Stimulated activated CD4-positive, alpha-beta T cell treated with anti-CD3 and anti-CD28 coated beads, Interleukin-4, amount 100 ng/mL, for 48 hours (primary cell): ENCODE measurements around the gene TMEM223.
"Not testable (repeated sequence)": the region's sequence is repeated elsewhere in the genome, so short reads cannot be mapped to it uniquely, and the experiment has no call there.

Source experiments
- DNase-seq, 2 donors: peaks; one replicate each; pipeline ENCODE4 v3.0.0-alpha.2; 2020; ENCODE audit warnings: low read depth in 2 of 2

TMEM223 gene, protein sequence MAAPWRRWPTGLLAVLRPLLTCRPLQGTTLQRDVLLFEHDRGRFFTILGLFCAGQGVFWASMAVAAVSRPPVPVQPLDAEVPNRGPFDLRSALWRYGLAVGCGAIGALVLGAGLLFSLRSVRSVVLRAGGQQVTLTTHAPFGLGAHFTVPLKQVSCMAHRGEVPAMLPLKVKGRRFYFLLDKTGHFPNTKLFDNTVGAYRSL

DNA sequence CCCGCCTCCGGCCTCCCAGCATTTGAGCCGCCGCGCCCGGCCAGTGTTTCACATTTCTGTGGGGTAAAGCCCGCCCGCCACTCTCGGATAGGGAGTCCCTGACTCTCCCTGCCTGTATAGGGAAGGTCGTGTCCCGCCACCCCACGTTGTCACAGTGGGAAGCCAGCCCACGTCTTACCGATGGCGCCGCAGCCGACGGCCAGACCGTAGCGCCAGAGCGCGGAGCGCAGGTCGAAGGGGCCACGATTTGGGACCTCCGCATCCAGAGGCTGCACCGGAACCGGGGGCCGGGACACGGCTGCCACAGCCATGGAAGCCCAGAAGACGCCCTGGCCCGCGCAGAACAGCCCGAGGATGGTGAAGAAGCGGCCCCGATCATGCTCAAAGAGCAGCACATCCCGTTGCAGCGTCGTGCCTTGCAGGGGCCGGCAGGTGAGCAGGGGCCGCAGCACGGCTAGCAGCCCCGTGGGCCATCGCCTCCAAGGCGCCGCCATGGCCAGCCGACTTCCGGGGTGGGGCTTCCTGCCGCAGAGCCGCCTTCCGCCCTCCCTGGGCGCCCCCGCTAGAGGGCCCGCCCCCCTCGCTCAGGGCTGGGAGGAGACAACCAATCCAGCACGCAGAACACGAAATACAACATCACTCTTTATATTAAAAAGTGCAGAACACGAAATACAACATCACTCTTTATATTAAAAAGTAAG is at the start of gene TMEM223:
Gene TMEM223, minus strand, starts transcription at position 506 of the 701 bp plus-strand sequence. Its CDS starts 12 bp downstream, at position 494.
- DNase-seq: peak; percentile 86 to 90

DNA sequence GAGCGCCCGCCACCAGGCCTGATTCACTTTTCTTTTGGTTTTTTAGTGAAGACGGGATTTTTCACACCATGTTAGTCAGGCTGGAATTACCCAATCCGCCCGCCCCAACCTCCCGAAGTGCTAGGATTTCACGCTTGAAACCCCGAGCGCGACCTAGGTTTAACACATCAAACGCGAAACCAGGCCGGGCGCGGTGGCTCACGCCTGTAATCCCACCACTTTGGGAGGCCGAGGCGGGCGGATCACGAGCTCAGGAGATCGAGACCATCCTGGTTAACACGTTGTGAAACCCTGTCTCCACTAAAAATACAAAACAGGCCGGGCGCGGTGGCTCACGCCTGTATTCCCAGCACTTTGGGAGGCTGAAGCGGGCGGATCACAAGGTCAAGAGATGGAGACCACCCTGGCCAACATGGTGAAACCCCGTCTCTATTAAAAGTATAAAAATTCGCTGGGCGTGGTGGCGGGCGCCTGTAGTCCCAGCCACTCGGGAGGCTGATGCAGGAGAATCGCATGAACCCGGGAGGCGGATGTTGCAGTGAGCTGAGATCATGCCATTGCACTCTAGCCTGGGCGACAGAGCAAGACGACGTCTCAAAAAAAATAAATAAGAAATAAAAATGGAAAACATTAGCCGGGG is 49.0 kb upstream of the TMEM223 start:
- peak; percentile 78 to 85 for DNase-seq

DNA sequence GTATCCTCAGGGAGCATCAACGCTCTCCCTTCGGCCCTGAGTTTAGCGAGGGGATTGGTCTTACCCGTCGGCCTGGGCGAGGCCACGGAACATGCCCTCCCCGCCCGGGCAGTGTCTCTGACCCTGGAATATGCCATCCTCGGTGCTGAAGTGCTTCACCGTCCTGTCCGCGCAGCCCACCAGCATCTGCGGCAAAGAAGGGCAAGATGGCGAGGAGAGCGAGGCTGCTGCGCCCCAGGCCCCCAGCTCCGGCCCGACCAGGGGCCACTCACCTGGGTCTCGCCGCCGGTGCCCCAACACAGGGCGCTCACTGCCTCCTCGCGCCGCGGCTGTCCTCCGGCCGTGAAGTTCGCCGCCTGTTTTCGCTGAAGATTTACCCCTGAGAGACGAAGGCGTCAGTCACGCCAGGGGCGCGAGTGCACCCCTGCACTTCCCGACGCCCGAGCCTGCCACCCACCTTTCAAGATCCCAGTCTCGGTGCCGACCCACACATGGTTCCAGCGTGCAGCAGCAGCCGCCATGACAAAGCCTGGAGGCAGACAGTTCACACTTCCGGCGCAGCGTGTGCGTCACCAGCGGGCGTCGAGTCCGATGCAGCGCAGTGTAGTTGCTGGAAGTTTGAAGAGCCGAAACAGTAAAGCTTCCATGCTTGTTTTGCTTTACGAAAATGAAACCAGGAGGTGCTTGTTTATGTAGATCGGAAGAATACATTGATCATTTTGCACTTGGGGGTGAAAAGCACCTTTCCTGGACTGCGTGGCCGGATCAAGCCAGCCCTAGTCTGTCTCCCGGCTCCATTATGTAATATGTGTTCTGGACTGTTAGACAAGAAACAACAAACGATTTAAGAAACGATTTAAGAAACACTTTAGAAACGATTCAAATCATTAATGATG is 47.5 kb upstream of the TMEM223 start, which contains the start of gene WDR74:
Gene WDR74, minus strand, starts transcription at position 541 of the 896 bp plus-strand sequence. Its CDS starts 20 bp downstream, at position 521.
- DNase-seq: peak; percentile 85 to 86

DNA sequence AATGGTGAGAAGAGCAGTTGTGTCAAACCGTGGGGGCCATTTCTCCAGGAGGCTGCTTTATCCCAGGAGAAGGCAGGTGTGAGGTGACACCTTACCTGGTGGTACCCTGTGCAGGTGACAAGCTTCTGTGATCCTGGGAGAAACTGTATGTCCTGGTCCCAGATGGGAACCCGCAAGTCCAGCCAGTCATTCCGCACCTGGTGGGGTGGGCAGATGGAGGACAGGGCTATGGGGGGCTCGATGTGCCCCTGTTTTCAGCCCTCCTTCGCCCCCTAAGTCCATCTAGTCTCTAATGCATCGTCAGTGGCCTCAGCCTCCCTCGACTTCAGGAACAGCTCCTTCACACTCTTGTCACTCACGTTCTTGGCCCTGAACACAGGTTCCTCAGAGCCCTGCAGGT is 43.5 kb upstream of the TMEM223 start:
- DNase-seq: no peak

DNA sequence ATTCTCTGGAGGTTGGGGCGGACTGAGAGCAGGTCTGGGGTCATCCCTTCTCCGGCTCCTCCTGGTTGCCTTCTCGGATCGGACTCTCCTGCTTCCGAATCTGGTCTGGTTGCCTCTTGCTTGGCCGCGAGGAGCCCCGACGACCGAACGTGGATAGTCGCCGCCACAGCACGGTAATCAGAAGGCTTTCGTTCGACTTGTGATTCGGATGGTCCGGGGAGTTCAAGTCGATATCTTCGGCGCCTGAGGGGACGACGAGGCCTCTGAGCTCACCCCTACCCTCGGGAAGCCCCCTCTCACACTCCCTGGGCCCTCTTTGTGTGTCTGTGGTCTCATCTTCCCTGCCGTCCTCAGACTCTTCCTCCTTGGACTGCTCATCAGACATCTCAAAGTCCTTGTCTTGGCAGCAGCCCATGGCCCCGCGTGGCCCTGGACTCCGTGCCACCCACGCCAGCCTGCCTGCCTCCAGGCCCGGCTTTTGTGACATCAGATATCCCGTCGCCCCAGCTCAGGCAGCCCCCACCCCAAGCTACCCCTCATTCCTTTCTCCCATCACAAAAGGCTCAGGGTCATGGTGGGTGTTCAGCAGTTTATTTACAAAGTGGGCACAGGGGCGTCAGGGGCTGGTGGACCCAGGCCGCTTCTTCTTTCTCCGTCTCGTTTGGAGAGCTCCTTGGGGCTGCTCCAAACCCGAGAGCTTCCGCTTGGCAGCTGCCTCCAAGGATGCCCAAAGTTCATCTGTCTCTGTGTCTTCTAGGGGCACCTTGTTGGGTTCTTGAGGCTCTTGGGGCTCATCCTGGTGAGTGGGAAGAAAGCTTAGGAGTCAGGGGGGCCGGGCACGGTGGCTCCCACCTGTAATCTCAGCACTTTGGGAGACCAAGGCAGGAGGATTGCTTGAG is 40.8 kb upstream of the TMEM223 start, which contains the start of gene TEX54:
Gene TEX54, minus strand, starts transcription at position 506 of the 899 bp plus-strand sequence.
- no peak for DNase-seq

DNA sequence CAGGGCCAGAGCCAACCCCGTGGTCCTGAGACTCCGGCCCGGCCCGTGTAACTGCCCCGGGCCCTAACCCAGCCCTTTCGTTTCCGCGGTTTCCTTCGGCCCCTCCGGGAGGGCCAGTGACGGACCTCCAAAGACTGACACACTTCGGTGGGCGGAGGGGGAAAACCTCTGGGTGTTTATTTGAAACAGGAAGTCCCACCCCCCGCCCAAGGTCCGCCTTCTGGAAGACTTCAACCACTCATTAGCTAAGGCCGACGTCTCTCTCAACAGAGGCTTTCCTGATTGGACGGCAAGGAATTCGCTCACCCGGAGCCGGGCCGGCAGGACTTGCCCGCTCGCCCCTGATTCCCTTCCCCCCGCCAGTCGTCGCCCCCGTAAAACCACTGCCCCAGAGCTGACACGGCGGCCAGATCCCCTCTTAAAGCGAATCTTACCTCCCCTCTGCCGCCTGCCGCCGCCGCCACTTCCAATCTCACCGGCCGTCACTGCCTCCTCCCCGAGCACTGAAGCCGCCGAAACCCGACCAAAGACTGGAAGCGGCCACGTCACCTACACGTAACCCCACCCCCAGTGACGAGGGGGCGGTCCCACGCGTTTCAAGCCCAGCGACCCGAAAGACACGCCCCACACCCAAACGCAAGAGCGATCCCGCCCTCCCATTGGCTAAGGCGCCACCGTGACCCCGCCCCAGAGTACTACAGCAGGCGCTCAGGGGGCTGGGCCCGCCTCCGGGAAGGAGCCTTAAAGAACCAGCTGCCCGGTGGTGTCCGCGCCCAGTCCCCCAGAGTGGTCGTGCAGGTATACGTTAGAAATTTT is 39.9 kb upstream of the TMEM223 start, which contains the start of gene STX5:
Gene STX5, minus strand, starts transcription at position 532 of the 816 bp plus-strand sequence. CDS start 808 bp downstream, outside the sequence.
- peak; percentile 99 for DNase-seq

DNA sequence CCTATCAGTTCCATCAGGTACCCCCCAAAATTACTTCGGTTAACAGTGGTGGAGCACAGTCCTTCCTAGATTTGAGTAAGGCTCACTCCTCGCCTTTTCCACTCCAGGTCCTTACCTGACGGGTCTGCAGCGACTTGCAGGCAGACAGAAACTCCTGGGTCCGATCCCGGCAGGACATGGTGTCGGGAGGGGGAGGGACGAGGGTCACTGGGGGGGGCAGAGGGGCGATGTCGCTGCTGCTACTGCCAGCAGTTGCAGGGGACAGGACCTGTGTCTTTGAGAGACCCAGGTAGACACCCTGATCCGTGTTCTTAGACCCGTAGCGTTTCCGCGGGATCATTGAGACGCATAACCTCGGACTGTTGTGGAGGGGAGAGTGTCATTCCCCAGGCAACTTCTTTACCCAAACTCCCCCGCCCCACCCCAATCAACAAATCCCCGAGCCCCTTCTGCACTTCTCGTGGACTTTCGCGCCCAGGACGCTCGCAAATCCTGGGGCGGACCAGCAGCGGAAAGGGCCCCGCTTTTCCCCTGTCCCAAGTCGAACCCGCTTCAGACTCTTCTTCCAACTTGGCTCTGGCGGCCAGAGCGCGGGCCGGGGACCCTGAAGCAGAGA is 39.2 kb upstream of the TMEM223 start:
- DNase-seq: no peak

DNA sequence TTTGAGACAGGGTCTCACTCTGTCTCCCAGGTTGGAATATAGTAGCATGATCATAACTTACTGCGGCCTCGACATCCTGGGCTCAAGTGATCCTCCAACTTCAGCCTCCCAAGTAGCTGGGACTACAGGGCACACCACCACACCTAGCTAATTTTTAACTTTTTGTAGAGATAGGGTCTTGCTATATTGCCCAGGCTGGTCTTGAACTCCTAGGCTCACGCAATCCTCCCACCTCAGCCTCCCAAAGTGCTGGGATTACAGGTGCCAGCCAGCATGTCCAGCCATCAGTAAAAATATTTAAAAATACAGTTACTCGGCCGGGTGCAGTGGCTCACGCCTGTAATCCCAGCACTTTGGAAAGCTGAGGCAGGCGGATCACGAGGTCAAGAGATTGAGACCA is 36.3 kb upstream of the TMEM223 start:
- DNase-seq: not testable (repeated sequence)

DNA sequence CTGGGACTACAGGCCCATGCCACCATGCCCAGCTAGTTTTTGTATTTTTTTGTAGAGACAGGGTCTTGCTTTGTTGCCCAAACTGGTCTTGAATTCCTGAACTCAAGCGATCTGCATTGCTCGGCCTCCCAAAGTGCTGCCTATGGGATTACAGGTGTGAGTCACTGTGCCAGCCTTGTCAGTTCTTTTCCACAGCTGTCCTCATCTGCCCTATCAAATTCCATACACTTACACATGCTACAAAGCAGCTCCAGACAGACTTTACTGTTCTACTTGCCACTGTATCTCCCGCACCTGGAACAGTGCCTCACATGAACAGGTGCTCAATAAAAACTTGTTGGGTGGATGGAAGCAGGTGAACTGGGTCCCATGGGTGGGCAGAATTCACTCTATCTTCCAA is 31.9 kb upstream of the TMEM223 start:
- no peak for DNase-seq

DNA sequence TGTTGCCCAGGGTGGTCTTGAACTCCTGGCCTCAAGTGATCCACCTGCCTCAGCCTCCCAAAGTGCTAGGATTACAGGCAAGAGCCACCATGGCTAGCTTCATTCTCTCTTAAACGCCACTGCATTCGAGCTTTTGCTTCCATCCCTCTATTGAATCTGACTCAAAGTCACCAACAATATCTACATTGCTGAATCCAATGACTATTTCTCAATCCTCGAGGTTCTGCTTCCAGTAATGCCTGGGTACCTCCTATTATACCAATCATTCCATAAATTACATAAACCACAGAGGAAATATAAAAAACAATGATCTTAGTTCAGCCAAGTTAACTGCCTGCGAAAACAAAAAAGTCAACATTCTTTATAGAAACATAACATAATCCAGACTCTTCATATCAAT is 25.3 kb upstream of the TMEM223 start:
- no peak for DNase-seq

DNA sequence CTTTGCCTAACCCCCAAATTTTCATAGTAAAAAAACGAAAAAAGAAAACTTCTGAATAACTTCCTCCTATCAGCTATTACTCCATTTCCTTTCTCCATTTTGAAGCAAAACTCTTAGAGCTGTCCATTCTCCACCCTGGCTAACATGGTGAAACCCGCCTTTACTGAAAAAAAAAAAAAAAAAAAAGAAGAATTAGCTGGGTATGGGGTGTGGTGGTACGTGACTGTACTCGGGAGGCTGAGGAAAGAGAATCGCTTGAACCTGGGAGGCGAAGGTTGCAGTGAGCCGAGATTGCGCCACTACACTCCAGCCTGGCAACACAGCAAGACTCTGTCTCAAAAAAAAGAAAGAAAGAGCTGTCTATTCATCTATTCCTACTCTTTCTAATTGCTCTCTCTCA is 24.8 kb upstream of the TMEM223 start:
- no peak for DNase-seq

DNA sequence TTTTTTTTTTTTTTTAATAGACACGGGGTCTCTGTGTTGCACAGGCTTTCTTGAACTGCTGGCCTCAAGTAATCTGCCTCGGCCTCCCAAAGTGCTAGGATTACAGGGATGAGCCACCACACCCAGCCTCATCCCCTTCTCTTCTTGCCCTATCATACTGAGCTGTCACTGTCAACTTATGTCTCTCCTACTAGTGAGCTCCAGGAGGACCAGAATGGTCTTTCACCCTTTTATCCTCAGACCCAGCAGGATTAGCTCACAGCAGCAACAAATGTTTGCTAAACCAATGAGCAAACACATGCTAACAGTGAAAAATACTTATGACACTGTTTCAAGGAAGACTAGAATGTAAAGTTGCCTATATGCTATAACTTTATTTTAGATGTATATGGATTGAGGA is 19.9 kb upstream of the TMEM223 start:
- DNase-seq: no peak

DNA sequence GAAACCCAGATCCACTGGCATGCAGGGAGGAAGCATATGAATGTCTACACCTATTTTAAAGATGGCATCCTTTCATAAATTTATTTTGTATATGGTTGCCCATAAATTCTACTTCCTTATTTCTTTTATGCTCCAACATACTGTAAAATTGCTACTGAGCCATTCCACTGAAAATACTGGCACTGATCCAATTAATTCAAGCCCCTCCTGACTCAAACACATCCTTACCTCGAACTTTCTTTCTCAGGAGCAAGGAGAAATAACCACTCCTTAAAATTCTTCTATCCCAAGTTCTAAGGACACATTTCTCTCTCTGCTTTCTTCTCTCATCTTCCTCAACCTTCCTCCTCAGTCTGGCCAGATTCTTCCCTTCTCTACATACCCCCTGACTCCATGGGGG is 18.9 kb upstream of the TMEM223 start:
- no peak for DNase-seq

DNA sequence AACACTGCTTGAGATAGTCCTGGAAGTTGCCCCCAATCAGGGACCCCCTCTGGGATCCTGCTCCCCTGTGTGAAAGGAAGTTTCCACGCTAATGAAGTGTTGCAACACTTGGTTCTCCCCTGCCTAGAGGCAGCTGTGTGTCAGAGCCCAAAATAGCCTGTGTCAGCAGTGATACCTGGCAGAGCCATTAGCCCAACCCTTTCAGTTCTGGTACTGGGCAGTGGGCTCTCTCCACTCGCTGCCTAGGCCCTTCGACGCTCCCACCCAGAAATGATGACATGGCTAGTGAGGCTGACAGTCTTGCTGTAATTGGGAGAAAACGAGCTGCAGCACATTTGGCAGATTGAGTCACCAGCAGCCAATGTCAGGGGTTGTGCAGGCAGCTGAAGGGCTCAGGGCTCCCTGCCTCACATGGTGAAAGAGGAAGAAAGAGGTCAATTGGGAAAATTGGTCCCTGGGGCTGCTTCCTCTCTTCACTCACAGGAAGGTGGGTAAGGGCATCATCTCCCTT is 14.9 kb upstream of the TMEM223 start:
- no peak for DNase-seq

DNA sequence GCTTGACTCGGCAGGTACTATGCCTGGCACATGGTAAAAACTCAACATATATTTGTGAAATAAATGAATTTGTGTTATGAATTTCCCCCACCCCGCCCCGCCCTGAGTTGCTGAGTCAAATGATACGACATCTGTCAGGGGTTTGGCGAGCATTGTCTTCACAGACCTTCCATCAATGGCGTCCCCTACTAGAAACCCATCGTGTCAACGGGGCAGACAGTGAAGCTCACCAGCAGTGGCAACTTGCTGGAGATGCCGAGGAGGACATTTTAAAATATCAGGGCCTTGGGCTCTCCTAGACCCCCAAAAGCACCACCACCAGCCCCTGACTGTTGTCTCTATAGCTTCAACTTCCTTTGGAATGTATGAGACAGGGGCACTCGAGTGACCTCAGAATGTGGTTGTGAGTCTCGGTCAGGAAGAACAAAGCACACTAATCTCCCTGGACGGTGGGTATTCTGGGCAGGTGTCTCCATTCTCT is 14.2 kb upstream of the TMEM223 start:
- DNase-seq: no peak

DNA sequence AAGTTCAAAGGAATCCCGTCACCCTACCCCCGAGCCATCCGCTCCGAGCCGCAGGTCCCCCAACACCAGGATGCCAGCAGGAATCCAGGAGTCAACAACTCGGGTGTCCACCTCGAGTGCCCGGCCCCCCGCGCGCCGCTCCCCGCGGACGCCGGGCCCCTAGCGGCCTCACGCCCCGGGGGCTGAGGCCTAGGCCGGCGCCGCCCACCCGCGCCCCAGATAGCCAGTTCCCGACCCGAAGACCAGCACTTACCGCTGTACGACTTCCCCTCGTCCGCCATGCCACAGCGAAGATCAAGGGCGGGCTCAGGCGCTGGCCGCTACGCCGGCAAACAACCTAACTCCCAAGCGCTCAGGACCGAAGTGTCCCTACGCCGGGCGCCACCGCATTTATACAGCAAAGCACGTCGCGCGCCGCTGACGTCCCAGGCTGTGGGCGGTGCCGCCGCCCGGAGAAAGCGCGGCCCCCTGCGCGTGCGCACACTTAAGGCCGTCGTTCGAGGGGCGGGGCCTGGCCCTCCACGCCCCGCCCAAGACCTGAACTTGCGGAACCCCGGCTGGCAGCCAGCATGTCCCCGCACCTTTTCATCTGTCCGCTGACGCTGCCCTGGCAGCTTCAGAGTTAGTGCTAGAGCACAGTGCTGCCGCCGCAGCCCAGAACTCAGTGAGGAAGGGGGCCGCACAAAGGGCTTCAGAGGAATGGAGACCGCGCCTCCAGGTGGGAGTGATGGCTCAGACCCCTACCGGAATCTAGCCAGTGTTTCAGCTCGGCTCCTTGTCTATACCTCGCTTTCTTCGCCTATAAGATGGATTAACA is 13.5 kb upstream of the TMEM223 start, which contains the start of gene NXF1:
Gene NXF1, minus strand, starts transcription at position 365 of the 817 bp plus-strand sequence. Its CDS starts 84 bp downstream, at position 281.
- DNase-seq: peak; percentile 92 to 95

DNA sequence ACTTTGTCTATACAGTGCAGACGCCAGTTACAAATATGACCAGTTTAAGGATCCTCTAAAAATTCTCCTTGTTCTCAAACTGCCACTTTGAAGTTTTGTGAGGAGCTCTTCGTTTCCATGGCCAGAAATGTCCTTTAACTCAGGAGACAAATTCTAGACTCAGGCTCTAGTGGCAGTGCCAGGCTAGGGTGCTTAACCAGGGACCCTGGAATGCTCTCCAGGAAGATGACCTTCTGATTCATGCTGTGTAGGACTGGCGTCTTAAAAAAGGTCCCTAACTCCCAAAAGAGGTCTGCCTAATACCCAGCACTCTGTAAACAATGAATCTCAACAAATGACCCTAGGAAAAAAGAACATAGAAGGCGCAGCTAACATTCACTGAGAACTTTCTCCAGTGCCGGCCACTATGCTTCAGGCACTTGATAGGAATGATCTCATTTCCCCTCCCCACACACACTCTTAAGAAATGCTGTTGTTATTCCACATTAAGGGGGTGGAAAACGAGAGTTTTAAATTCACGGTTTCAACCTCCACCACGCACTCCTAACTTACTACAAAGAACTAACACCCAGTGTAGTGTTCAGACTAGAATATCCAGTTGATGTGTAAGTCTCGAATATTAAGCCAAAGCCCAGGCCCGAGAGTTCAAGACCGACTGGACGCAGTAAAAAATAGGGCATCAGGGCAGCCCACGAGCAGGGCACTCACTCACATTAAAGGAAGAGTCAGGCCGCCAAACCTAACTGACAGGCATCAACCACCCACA is 12.7 kb upstream of the TMEM223 start:
- no peak for DNase-seq
